ENCODE measurements around the gene REC114.

The REC114 gene

DNA sequence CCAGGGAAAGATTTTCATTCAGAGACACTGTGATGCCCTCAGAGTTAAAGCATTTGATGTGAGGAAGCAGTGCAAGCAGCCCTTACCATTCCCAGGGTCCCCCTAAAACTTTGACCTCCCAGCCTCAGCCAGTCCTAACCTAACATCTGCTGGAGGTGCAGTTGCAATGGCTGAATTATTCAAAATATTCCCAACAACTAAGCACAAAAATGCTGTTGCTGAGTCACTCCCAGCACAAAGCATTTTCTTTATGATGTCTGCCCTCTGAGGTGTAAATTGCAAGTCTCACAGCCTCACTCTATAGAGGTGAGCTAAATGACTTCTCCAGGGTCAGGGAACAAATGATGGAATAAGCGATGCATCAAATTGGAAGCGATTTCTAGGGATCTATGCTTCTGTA is 6.4 kb upstream of the REC114 start:
- TF ChIP-seq, protein P1, sequence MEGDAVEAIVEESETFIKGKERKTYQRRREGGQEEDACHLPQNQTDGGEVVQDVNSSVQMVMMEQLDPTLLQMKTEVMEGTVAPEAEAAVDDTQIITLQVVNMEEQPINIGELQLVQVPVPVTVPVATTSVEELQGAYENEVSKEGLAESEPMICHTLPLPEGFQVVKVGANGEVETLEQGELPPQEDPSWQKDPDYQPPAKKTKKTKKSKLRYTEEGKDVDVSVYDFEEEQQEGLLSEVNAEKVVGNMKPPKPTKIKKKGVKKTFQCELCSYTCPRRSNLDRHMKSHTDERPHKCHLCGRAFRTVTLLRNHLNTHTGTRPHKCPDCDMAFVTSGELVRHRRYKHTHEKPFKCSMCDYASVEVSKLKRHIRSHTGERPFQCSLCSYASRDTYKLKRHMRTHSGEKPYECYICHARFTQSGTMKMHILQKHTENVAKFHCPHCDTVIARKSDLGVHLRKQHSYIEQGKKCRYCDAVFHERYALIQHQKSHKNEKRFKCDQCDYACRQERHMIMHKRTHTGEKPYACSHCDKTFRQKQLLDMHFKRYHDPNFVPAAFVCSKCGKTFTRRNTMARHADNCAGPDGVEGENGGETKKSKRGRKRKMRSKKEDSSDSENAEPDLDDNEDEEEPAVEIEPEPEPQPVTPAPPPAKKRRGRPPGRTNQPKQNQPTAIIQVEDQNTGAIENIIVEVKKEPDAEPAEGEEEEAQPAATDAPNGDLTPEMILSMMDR (conservative IDR thresholded peaks at IDR 0.05; ENCODE audit: low read depth, low read length), result no peak
- no peaks in the 10 kb centered on the region for H4K20me1 ChIP-seq (ENCODE audit: insufficient read depth)
- H3K4me2 ChIP-seq, result no peak overlapping the region
- H3K9ac ChIP-seq, result no peak overlapping the region
- H3K79me2 ChIP-seq (ENCODE audit: insufficient read depth, low read depth), result no peaks in the 10 kb centered on the region
- H3K4me1 ChIP-seq (ENCODE audit: low read depth, poor library complexity, severe bottlenecking), result no peaks in the 10 kb centered on the region
- no peak overlapping the region for H2AFZ ChIP-seq (ENCODE audit: low read depth)
- H3K4me3 ChIP-seq (IDR thresholded peaks at IDR 0.05; ENCODE audit: insufficient read depth, low read depth, low read length), result no peak overlapping the region
- H3K27ac ChIP-seq, result no peak overlapping the region
- no peaks in the 10 kb centered on the region for H3K36me3 ChIP-seq (ENCODE audit: insufficient read depth)
- H3K27me3 ChIP-seq (ENCODE audit: insufficient read depth, low read depth), result no peaks in the 10 kb centered on the region

DNA sequence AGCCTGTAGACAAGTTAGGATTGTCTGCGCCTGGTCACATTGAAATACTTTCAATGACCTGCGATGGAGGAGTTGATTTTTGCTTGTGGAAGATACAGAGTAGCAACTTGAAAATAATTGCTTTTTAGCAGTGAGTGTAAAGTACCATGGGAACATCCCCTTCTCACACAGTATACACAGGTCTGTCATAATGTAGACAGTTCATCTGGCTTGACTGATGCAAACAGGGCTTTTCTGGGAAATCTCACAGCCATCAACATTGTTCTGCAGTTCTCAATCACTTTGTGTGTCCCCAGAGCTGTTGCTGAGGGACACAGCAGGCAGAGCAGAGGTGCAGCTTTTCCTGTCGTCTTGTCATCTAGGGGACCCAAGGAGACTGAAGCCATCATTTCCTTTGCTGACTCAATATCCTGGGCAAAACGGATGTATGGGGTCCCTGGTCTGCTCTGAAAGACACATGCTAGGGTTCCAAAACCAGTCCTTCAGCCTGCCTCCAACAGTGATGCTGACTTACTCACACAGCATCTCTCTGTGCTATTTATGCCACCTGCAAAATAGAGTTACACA is 5.3 kb upstream of the REC114 start:
- Histone ChIP-seq H3K4me2 (no peak overlapping the region), H2AFZ (ENCODE audit: low read depth) (no peak overlapping the region), H3K27ac (no peak overlapping the region), H3K9ac (no peak overlapping the region), H3K4me1 (ENCODE audit: low read depth, poor library complexity, severe bottlenecking) (no peaks in the 10 kb centered on the region), H3K27me3 (ENCODE audit: insufficient read depth, low read depth) (no peaks in the 10 kb centered on the region), H3K4me3 (IDR thresholded peaks at IDR 0.05; ENCODE audit: insufficient read depth, low read depth, low read length) (no peak overlapping the region), H4K20me1 (ENCODE audit: insufficient read depth) (no peaks in the 10 kb centered on the region), H3K79me2 (ENCODE audit: insufficient read depth, low read depth) (no peaks in the 10 kb centered on the region), H3K36me3 (ENCODE audit: insufficient read depth) (no peaks in the 10 kb centered on the region)
- TF ChIP-seq, protein P1 (conservative IDR thresholded peaks at IDR 0.05; ENCODE audit: low read depth, low read length), result no peak

DNA sequence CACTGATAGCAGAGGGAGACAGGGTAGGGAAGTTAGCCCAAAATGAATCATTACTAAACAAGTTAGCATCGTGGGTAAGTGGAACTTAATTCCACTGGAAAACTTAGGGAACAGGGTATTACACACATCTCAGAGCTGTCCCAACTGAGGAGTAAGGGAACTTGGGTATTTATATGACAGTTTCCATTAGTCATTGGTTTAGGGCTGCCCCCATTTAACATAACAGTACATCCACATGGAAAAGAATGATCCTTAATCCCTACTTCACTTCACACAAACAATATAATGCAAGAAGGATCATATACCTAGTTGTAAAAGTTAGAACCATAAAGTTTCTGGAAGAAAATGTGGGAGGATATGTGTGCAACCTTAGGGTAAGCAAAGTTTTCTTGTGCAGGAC is 4.3 kb upstream of the REC114 start:
- H3K27me3 ChIP-seq (ENCODE audit: insufficient read depth, low read depth), result no peaks in the 10 kb centered on the region
- no peak overlapping the region for H2AFZ ChIP-seq (ENCODE audit: low read depth)
- TF ChIP-seq, protein P1 (conservative IDR thresholded peaks at IDR 0.05; ENCODE audit: low read depth, low read length), result no peak
- no peak overlapping the region for H3K4me3 ChIP-seq (IDR thresholded peaks at IDR 0.05; ENCODE audit: insufficient read depth, low read depth, low read length)
- H3K4me1 ChIP-seq (ENCODE audit: low read depth, poor library complexity, severe bottlenecking), result no peaks in the 10 kb centered on the region
- no peak overlapping the region for H3K9ac ChIP-seq
- H3K4me2 ChIP-seq, result no peak overlapping the region
- no peaks in the 10 kb centered on the region for H3K36me3 ChIP-seq (ENCODE audit: insufficient read depth)
- H4K20me1 ChIP-seq (ENCODE audit: insufficient read depth), result no peaks in the 10 kb centered on the region
- H3K79me2 ChIP-seq (ENCODE audit: insufficient read depth, low read depth), result no peaks in the 10 kb centered on the region
- no peak overlapping the region for H3K27ac ChIP-seq

GRCh38 chr15:73440571-73440970 is 2.4 kb upstream of the REC114 start:
- H3K9ac ChIP-seq, result no peak overlapping the region
- H3K36me3 ChIP-seq (ENCODE audit: insufficient read depth), result no peaks in the 10 kb centered on the region
- no peaks in the 10 kb centered on the region for H3K79me2 ChIP-seq (ENCODE audit: insufficient read depth, low read depth)
- H3K4me2 ChIP-seq, result no peak overlapping the region
- H2AFZ ChIP-seq (ENCODE audit: low read depth), result no peak overlapping the region
- TF ChIP-seq, protein P1 (conservative IDR thresholded peaks at IDR 0.05; ENCODE audit: low read depth, low read length), result no peak
- H3K27me3 ChIP-seq (ENCODE audit: insufficient read depth, low read depth), result no peaks in the 10 kb centered on the region
- no peak overlapping the region for H3K27ac ChIP-seq
- H3K4me1 ChIP-seq (ENCODE audit: low read depth, poor library complexity, severe bottlenecking), result no peaks in the 10 kb centered on the region
- H3K4me3 ChIP-seq (IDR thresholded peaks at IDR 0.05; ENCODE audit: insufficient read depth, low read depth, low read length), result no peak overlapping the region
- no peaks in the 10 kb centered on the region for H4K20me1 ChIP-seq (ENCODE audit: insufficient read depth)
